ENCODE measurements around the gene PRAC1. TPM values are rescaled to one million over a fixed set of nuclear protein-coding genes. Genes with fewer than 3 reads are reported as not detected.

Gene PRAC1
- polyA plus RNA-seq, 4 donors: not detected

GRCh38 chr17:48747445-48748363, 25.4 kb upstream of the PRAC1 start:
- no peak for DNase-seq (ENCODE audit: low read depth in 4 of 4, low spot score in 3 of 4)

GRCh38 chr17:48746916-48747444, 24.7 kb upstream of the PRAC1 start:
- no peak for DNase-seq (ENCODE audit: low read depth in 4 of 4, low spot score in 3 of 4)

GRCh38 chr17:48745381-48746275, 23.3 kb upstream of the PRAC1 start:
- DNase-seq (ENCODE audit: low read depth in 4 of 4, low spot score in 3 of 4): no peak

- DNase-seq (ENCODE audit: low read depth in 4 of 4, low spot score in 3 of 4): no peak
Observed at GRCh38 chr17:48740537-48740936, 18.2 kb upstream of the PRAC1 start.

GRCh38 chr17:48738803-48739526, 16.6 kb upstream of the PRAC1 start:
- DNase-seq (ENCODE audit: low read depth in 4 of 4, low spot score in 3 of 4): no peak

GRCh38 chr17:48738424-48738802, 16.1 kb upstream of the PRAC1 start:
- no peak for DNase-seq (ENCODE audit: low read depth in 4 of 4, low spot score in 3 of 4)

- no peak for DNase-seq (ENCODE audit: low read depth in 4 of 4, low spot score in 3 of 4)
Observed at GRCh38 chr17:48737330-48738043, 15.2 kb upstream of the PRAC1 start.

- DNase-seq (ENCODE audit: low read depth in 4 of 4, low spot score in 3 of 4): no peak
Observed at GRCh38 chr17:48735062-48735351, 12.7 kb upstream of the PRAC1 start.

- DNase-seq (ENCODE audit: low read depth in 4 of 4, low spot score in 3 of 4): no peak
Observed at GRCh38 chr17:48734333-48735061, 12.2 kb upstream of the PRAC1 start.

- DNase-seq (ENCODE audit: low read depth in 4 of 4, low spot score in 3 of 4): no peak
Observed at GRCh38 chr17:48733632-48734328, 11.5 kb upstream of the PRAC1 start.

GRCh38 chr17:48732688-48733629, 10.6 kb upstream of the PRAC1 start:
- no peak for DNase-seq (ENCODE audit: low read depth in 4 of 4, low spot score in 3 of 4)

- DNase-seq (ENCODE audit: low read depth in 4 of 4, low spot score in 3 of 4): no peak
Observed at GRCh38 chr17:48731355-48731754, 9.0 kb upstream of the PRAC1 start.

- DNase-seq (ENCODE audit: low read depth in 4 of 4, low spot score in 3 of 4): no peak
Observed at GRCh38 chr17:48730240-48730550, 7.9 kb upstream of the PRAC1 start.

GRCh38 chr17:48729335-48730239, 7.3 kb upstream of the PRAC1 start:
- no peak for DNase-seq (ENCODE audit: low read depth in 4 of 4, low spot score in 3 of 4)

GRCh38 chr17:48728232-48729231, 6.2 kb upstream of the PRAC1 start, which contains the start of gene HOXB13:
Gene HOXB13, minus strand, starts transcription at chr17:48728750. Its CDS starts 157 bp downstream, at chr17:48728593.
- DNase-seq (ENCODE audit: low read depth in 4 of 4, low spot score in 3 of 4): no peak
